IMR-90 (cell line): ENCODE data around the gene ASPHD2. TPM values are rescaled to one million over a fixed set of nuclear protein-coding genes. Genes with fewer than 3 reads are reported as not detected.

Experiments
- ATAC-seq: fragments of 200-7000 bp; cut with Tn5 transposase; 2 replicates; pipeline ENCODE4 v1.9.1; 2020; ENCODE audit warnings: low read depth, mild to moderate bottlenecking, moderate library complexity
- BruUV-seq: library from RNA; stranded (reverse); fragments of 400-500 nt; replicated peaks from 2 replicates; lab custom pipeline; 2021; lab: Mats Ljungman, UMichigan
- CTCF ChIA-PET: fragments of 300-600 bp; formaldehyde crosslinking; extraction: SDS; loops from one replicate; lab custom pipeline; 2021; ENCODE audit warnings: antibody characterized with exemption; lab: Yijun Ruan, JAX
- POLR2A ChIA-PET: fragments of 300-600 bp; sonication (Branson Sonifier 250); formaldehyde crosslinking; loops from one replicate; lab custom pipeline; 2022; ENCODE audit warnings: antibody characterized with exemption; ENCODE audit not compliant: unreplicated experiment; lab: Charles Lee
- DNase-seq: peaks from one replicate; pipeline ENCODE4 v3.0.0; 2013
- H2AFZ ChIP-seq: replicated peaks from 2 replicates; pipeline ENCODE3; 2013; ENCODE audit warnings: low read length, mild to moderate bottlenecking; ENCODE audit not compliant: poor library complexity
- H2AK5ac ChIP-seq: 2 replicates; pipeline ENCODE4 v1.6.1; 2013; ENCODE audit warnings: low read depth, low read length, inconsistent platforms
- H2AK9ac ChIP-seq: replicated peaks from 2 replicates; pipeline ENCODE3; 2013; ENCODE audit warnings: mild to moderate bottlenecking, low read depth, low read length, moderate library complexity; ENCODE audit not compliant: poor library complexity
- H2BK120ac ChIP-seq: 2 replicates; pipeline ENCODE4 v1.6.1; 2013; ENCODE audit warnings: low read depth, low read length, inconsistent platforms
- H2BK15ac ChIP-seq: 3 replicates; pipeline ENCODE4 v1.6.1; 2013; ENCODE audit warnings: low read depth, low read length, inconsistent platforms
- H2BK20ac ChIP-seq: 2 replicates; pipeline ENCODE4 v1.6.1; 2013; ENCODE audit warnings: low read depth, mild to moderate bottlenecking, inconsistent platforms, low read length, moderate library complexity
- H2BK5ac ChIP-seq: 2 replicates; pipeline ENCODE4 v1.6.1; 2013; ENCODE audit warnings: mild to moderate bottlenecking, low read depth, low read length, inconsistent platforms; ENCODE audit not compliant: poor library complexity, severe bottlenecking
- H3K14ac ChIP-seq: replicated peaks from 2 replicates; pipeline ENCODE4 v1.6.1; 2013; ENCODE audit warnings: low read depth, low read length, inconsistent platforms
- H3K18ac ChIP-seq: 2 replicates; pipeline ENCODE4 v1.6.1; 2013; ENCODE audit warnings: low read depth, low read length, control low read depth
- H3K23ac ChIP-seq: 2 replicates; pipeline ENCODE4 v1.6.1; 2013; ENCODE audit warnings: low read depth, low read length, inconsistent platforms
- H3K27ac ChIP-seq: 2 replicates; pipeline ENCODE4 v1.5.1; 2013; ENCODE audit warnings: mild to moderate bottlenecking, control low read depth, low read length; ENCODE audit not compliant: insufficient read depth
- H3K27me3 ChIP-seq: 2 replicates; pipeline ENCODE4 v1.6.1; 2013; ENCODE audit warnings: low read length; ENCODE audit not compliant: control insufficient read depth, insufficient read depth
- H3K36me3 ChIP-seq: 2 replicates; pipeline ENCODE4 v1.6.1; 2013; ENCODE audit warnings: low read length, mixed read lengths; ENCODE audit not compliant: control insufficient read depth, insufficient read depth
- H3K4ac ChIP-seq: 2 replicates; pipeline ENCODE4 v1.6.1; 2013; ENCODE audit warnings: low read depth, low read length, inconsistent platforms
- H3K4me1 ChIP-seq: 2 replicates; pipeline ENCODE4 v1.6.1; 2013; ENCODE audit warnings: low read length, mixed read lengths; ENCODE audit not compliant: control insufficient read depth, insufficient read depth
- H3K4me2 ChIP-seq: 2 replicates; pipeline ENCODE4 v1.6.1; 2013; ENCODE audit warnings: low read depth, mild to moderate bottlenecking, control low read depth, low read length, moderate library complexity
- H3K4me3 ChIP-seq: 2 replicates; pipeline ENCODE4 v1.5.1; 2013; ENCODE audit warnings: low read depth, mild to moderate bottlenecking, control low read depth, low read length, moderate library complexity; ENCODE audit not compliant: insufficient read depth
- H3K56ac ChIP-seq: 2 replicates; pipeline ENCODE4 v1.6.1; 2013; ENCODE audit warnings: low read length, inconsistent platforms; ENCODE audit not compliant: insufficient read depth; ENCODE audit errors: extremely low read depth
- H3K79me1 ChIP-seq, 2 experiments: 2 replicates each; pipeline ENCODE4 v1.6.1; 2013; ENCODE audit warnings: low read length in 2 of 2, inconsistent platforms in 1 of 2, low read depth in 1 of 2
- H3K9ac ChIP-seq: 2 replicates; pipeline ENCODE4 v1.6.1; 2013; ENCODE audit warnings: low read depth, low read length, control low read depth
- H3K9me1 ChIP-seq: 2 replicates; pipeline ENCODE4 v1.6.1; 2013; ENCODE audit warnings: low read length, inconsistent platforms; ENCODE audit not compliant: insufficient read depth
- H3K9me3 ChIP-seq: 2 replicates; pipeline ENCODE4 v1.6.1; 2013; ENCODE audit warnings: low read length; ENCODE audit not compliant: control insufficient read depth, insufficient read depth
- H4K20me1 ChIP-seq: 2 replicates; pipeline ENCODE4 v1.6.1; 2013; ENCODE audit warnings: low read length, inconsistent platforms; ENCODE audit not compliant: insufficient read depth
- H4K5ac ChIP-seq: 2 replicates; pipeline ENCODE4 v1.6.1; 2013; ENCODE audit warnings: mild to moderate bottlenecking, low read depth, low read length, control low read depth
- H4K8ac ChIP-seq, 2 experiments: 2 replicates each; pipeline ENCODE4 v1.6.1; 2013; ENCODE audit warnings: low read depth in 2 of 2, low read length in 2 of 2, control low read depth in 1 of 2, inconsistent platforms in 1 of 2
- H4K91ac ChIP-seq: 2 replicates; pipeline ENCODE4 v1.6.1; 2013; ENCODE audit warnings: low read depth, low read length, inconsistent platforms; ENCODE audit not compliant: insufficient read depth
- CHD1 ChIP-seq: IDR thresholded peaks from 2 replicates; pipeline ENCODE4 v1.6.1; 2012; ENCODE audit warnings: low read depth, low read length, improper control_type of control experiment
- MAFK ChIP-seq: IDR thresholded peaks from 2 replicates; pipeline ENCODE4 v1.6.1; 2012; ENCODE audit warnings: low read depth, low read length, improper control_type of control experiment
- MAZ ChIP-seq: IDR thresholded peaks from 2 replicates; pipeline ENCODE4 v1.6.1; 2012; ENCODE audit warnings: low read depth, mild to moderate bottlenecking, low read length, improper control_type of control experiment, moderate library complexity, borderline replicate concordance
- RAD21 ChIP-seq: IDR thresholded peaks from 2 replicates; pipeline ENCODE4 v1.6.1; 2012; ENCODE audit warnings: low read length, improper control_type of control experiment
- RCOR1 ChIP-seq: IDR thresholded peaks from 2 replicates; pipeline ENCODE4 v1.6.1; 2012; ENCODE audit warnings: mild to moderate bottlenecking, low read length, improper control_type of control experiment; ENCODE audit not compliant: insufficient replicate concordance
- SMC3 ChIP-seq: fragments of 150-350 bp; IDR thresholded peaks from 2 replicates; pipeline ENCODE4 v1.6.1; 2016; ENCODE audit warnings: low read depth, mild to moderate bottlenecking, antibody characterized with exemption, low read length, moderate library complexity
- WGBS, 2 experiments: methylation state at CpG; one replicate each; pipeline versions ENCODE4 v1.1.5 to v1.1.7; 2013; ENCODE audit warnings: missing lambda C conversion rate in 2 of 2; ENCODE audit not compliant: insufficient read length in 1 of 2; ENCODE audit errors: extremely low coverage in 2 of 2; 5-methylcytosine and 5-hydroxymethylcytosine counted together
- dilution Hi-C: fragments of 300-500 bp; cut with HindIII; formaldehyde crosslinking; loops from one replicate; pipeline ENCODE4 v1.14.3; 2018; ENCODE audit warnings: low sequenced_read_pairs; ENCODE audit not compliant: unreplicated experiment
- in situ Hi-C: fragments of 300-500 bp; cut with MboI; formaldehyde crosslinking; loops from 3 replicates; pipeline ENCODE4 v1.14.3; 2019; ENCODE audit warnings: low sequenced_read_pairs, inconsistent platforms, mixed read lengths
- intact Hi-C: fragments of 100-400 bp; cut with micrococcal nuclease; formaldehyde crosslinking; loops from 2 replicates; pipeline ENCODE4 v1.10.0; 2022
- polyA plus RNA-seq, 3 experiments: library from polyadenylated mRNA; depleted of rRNA; stranded (reverse); fragments of >200 nt; gene quantifications; 2 replicates each; pipeline ENCODE4 v1.2.3, GENCODE V29; 2012; ENCODE audit warnings: low replicate concordance in 1 of 3
- total RNA-seq: library from RNA; depleted of rRNA; stranded (reverse); fragments of >200 nt; gene quantifications from 2 replicates; pipeline ENCODE4 v1.2.3, GENCODE V29; 2012
- TF ChIP-seq, protein P1 (sequence below): fragments of 150-350 bp; IDR thresholded peaks from 2 replicates; pipeline ENCODE4 v1.6.1; 2016; ENCODE audit warnings: low read depth, mild to moderate bottlenecking, low read length, moderate library complexity, borderline replicate concordance

The ASPHD2 gene
- total and polyA plus RNA-seq, 2 of the 4 experiments (the other 2 are of a cell fraction): 1.3 to 1.4 TPM

DNA sequence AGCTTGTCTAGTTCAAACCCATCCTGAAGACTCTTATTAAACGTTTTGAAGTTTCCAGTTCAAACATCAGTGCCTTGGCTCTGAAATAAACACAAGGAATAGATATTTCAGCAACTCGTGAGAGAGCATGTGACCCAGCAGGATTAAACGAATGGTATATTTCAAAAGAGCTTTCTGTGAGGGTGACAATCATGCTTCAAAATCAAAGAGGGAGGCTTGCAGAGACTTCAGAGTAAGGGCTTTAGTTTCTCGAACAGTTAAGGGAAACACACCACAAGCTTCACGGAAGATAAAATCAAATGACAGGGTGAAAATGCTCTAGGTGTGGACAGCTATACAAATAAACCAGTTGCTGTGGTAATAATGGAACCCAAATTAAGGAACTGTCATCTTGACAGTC is 53.1 kb downstream of the ASPHD2 start:
- dilution Hi-C loops: no loop called here
- Histone ChIP-seq H3K27ac (no peak overlapping the region), H3K4me1 (peaks cover 11% of the 10 kb centered on the region), H3K23ac (no peak overlapping the region), H2BK5ac (no peak overlapping the region), H3K79me1 (peaks cover 33 to 70% of the 10 kb centered on the region in 2 experiments), H4K8ac (no peak overlapping the region), H2BK15ac (no peak overlapping the region), H3K9me1 (peaks cover 3% of the 10 kb centered on the region; the same call in 1 of the 2 replicates), H3K36me3 (peaks cover 11% of the 10 kb centered on the region), H3K9me3 (no peaks in the 10 kb centered on the region), H3K56ac (no peak overlapping the region), H3K18ac (no peak overlapping the region), H2BK120ac (no peak overlapping the region), H4K20me1 (no peaks in the 10 kb centered on the region), H2AFZ (no peak overlapping the region), H3K14ac (no peak overlapping the region), H3K4me2 (no peak overlapping the region), H4K91ac (no peak overlapping the region), H3K4ac (no peak overlapping the region), H4K5ac (no peak overlapping the region), H3K9ac (no peak overlapping the region), H3K27me3 (no peaks in the 10 kb centered on the region), H2BK20ac (no peak overlapping the region), H2AK9ac (no peak overlapping the region), H2AK5ac (no peak overlapping the region), H3K4me3 (no peak overlapping the region)
- CTCF ChIA-PET: no interaction called here
- ATAC-seq: no peak
- POLR2A ChIA-PET: no interaction called here
- no peak for DNase-seq
- TF ChIP-seq RCOR1 (no peak), RAD21 (no peak), SMC3 (no peak), CHD1 (no peak), MAFK (no peak), MAZ (no peak)
- TF ChIP-seq, protein P1, sequence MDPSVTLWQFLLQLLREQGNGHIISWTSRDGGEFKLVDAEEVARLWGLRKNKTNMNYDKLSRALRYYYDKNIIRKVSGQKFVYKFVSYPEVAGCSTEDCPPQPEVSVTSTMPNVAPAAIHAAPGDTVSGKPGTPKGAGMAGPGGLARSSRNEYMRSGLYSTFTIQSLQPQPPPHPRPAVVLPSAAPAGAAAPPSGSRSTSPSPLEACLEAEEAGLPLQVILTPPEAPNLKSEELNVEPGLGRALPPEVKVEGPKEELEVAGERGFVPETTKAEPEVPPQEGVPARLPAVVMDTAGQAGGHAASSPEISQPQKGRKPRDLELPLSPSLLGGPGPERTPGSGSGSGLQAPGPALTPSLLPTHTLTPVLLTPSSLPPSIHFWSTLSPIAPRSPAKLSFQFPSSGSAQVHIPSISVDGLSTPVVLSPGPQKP: no peak
- 60% methylated on average over 2 of the region's 5 CpGs; no CpG with 5 or more reads in 1 of the 2 experiments for WGBS, 2 experiments
- in situ Hi-C loops: no loop called here
- BruUV-seq: no TSS peak
- intact Hi-C loops: no loop called here
